NCI-H1417 (cell line): ENCODE data around the gene TRIM46.

Source experiments
- DNase-seq, 3 experiments: peaks; one replicate each; lab custom pipeline; 2025; lab: John Stamatoyannopoulos, UW

TRIM46 gene, protein sequence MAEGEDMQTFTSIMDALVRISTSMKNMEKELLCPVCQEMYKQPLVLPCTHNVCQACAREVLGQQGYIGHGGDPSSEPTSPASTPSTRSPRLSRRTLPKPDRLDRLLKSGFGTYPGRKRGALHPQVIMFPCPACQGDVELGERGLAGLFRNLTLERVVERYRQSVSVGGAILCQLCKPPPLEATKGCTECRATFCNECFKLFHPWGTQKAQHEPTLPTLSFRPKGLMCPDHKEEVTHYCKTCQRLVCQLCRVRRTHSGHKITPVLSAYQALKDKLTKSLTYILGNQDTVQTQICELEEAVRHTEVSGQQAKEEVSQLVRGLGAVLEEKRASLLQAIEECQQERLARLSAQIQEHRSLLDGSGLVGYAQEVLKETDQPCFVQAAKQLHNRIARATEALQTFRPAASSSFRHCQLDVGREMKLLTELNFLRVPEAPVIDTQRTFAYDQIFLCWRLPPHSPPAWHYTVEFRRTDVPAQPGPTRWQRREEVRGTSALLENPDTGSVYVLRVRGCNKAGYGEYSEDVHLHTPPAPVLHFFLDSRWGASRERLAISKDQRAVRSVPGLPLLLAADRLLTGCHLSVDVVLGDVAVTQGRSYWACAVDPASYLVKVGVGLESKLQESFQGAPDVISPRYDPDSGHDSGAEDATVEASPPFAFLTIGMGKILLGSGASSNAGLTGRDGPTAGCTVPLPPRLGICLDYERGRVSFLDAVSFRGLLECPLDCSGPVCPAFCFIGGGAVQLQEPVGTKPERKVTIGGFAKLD

DNA sequence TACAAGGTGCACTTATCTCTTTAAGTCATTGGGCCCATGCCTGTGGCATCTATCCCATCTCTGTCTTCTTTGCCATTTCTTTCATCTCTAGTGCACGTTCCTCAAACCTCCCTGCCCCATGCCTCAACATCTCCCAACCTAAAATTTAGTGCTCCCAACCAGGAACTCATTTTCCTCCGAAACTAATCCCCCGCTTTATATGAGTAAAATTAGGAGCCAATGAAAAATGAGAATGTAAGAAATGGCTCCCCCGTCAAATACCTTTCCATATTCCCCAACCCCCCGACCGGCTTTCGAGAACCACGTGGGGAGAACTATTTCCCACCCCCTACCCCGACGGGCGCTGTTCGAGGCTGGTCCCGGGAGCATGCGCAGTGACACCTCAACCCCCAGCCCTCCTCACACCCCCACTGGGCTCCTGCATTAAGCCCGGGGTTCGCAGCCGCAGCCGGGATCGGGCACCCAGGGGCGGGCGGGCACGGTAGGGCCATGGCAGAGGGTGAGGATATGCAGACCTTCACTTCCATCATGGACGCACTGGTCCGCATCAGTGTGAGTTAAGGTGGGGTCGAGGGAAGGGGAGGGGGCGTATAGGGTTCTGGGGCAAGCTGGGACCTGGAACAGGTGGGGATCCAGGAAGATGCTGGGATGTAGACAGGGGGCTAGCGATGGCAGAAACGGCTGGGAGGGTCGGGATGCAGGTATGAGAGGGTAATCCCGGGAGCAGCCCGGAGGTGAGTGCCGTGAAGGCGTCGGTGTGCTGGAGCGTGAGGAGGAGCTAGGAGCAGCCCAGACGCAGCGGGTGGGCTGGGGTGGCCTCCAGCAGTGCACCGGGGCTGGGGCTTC, at the start of gene TRIM46:
TRIM46 (plus strand) TSS at position 372 of the 846 bp plus-strand sequence; CDS start at position 490, 118 bp downstream.
- peak; percentile 86 to 94 (median 89) for DNase-seq

DNA sequence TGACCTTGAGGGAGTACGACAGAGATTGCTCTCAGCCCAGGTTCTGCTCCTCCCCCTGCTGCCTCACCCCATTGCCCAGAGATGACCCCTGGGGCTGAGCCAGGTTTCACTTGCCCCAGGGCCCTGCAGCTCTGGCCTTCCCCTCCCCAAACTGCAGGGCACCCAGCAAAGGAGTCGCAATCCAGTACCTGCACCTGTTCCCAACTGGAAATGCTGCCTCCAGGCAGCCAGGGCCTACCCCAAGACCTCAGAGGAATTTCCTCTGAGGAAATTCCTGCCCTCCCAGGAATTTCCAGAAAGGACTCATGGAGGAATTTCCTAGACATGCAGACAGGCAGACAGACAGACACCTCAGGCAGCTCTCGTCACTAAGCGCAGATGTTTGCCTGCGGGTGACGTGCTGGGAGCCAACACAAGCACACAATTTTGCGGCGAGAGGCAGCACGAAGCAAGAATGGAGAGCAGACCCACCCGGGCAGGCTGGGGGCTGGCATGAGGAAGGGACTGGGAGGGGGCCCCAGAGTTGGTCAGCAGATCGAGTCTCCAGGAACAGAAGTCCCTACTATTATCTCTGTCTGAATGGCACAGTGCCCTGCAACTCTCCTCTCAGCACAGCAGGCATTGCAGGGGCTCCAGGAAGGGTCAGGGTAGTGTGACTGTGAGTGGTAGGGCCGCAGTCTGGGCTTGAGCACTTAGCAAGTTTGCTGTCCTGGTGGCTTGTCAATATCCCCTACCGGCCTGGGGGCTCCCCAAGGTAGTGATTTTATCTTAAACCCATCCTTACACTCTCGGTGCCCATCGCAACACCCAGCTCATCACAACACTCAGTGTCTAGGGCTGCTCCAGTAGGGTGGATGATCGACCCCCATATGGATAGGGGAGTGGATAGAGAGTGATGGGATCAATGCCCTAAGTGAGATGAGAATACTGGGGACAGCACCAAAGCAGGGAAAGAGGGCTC, 48.9 kb upstream of the TRIM46 start:
- no peak for DNase-seq

DNA sequence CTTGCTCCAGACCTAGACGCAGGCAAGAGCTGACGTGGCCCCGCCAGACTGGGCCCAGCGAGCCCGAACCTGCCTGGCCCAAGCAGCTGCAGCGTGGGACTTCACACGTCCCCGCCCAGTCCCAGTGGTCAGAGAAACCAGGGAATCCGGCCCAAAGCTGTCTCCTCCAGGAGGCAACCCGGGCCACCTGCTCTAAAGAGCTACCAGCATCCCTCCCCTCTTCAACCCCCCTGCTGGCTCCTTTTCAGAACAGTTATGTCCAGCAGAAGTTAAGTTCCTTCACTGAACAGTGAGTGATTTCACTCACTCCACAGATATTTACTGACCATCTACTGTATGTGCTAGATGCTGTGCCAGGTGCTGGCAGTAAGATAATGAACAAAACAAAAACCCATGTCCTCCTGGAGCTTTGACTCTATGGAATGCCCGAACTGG, 48.1 kb upstream of the TRIM46 start:
- DNase-seq, result no peak

DNA sequence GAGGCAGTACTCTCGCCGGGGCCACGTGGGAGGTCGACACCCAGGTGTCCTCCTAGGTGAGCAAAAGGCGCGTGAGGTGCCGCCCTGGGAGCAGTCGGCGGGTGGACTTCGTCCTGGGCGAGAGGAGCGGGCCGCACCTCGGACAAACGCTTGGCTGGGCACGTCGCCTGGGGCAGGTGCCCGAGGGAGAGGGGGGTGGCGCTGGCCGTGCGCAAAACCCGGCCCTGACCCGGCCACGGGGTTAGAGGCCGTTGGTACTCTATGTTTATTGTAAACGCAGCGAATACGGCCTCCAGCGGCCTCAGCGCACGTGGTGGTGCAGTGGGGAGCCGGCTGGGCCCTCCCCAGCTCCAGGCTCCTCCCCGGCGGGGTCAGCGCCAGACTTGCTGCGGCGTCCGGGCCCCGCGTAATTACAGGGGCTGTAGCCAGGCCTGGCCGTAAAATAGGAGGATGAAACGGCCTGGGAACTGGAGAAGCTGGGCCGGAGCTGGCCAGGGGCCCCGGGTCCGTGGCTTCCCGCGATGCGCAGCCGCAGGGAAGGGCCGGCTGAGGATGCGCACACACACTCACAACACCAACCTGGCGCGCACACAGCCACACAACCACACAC, 47.6 kb upstream of the TRIM46 start:
- peak in 2 of 3 experiments; percentile 86 to 92 for DNase-seq

DNA sequence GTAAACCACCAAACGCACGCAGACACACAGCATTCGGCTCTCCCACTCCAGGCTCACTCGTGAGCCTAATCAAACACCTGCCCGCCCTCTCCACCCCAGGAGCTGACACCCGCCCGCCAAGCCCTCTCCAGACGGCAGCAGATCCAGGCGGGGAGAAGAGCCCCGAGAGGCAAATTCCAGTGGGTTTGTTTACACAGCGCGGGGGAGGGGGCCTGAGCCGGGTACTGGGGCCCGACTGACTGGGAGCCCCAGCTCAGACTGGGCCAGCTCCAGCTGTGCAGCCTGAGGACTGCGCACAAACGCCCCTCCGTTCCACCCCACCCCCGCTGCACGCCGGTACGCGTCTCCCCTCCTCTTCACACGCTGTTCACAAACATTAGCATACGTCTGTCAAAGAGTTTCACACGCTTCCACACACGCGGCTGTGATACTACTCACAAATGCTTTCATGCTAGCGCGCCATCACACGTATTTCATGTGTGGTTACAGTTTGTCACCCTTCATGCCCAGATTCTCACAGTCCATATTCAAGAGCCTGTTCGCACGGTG, 47.0 kb upstream of the TRIM46 start:
- DNase-seq, result peak; percentile 58 to 92 (median 86)

DNA sequence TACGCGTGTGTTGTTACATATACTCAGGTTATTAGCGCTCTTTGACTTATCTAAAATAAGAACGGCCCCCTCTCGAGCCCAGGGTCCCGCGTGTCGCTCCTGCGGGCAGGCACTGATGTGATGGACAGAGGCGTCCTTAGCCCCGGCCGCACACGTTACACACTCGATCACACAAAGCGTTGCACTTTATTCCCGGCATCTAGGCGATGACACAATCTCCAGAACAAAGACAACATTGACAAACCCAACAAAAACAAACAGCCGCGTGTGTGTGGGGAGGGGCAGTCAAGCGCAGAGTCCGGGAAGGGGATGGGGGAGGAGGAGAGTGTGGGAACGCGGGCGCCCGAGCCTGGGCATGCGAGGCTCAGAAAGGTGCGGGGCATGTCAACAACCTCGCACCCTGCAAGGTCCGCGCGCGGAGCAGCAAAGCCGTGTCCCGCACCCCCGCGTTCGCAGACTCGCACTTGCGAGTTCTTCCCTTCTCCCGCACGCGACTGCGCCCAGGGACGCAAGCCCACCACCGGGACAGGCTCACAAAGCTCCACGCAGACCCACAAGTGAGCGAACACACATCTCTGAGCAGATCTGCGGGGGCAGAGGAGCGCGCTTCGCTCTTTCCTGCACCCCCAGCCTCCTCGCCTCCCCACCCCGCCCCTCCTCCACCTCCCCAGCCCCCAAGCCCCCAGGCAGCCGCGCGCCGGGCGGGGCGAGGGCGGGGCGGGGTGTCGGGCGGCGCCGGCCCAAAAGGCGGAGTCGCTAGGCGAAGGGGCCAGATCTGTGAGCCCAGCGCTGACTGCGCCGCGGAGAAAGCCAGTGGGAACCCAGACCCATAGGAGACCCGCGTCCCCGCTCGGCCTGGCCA, 46.3 kb upstream of the TRIM46 start, which contains the start of gene EFNA1:
EFNA1 (plus strand) TSS at position 772 of the 862 bp plus-strand sequence. CDS start 102 bp downstream, outside the sequence.
- peak; percentile 58 to 79 (median 70) for DNase-seq

DNA sequence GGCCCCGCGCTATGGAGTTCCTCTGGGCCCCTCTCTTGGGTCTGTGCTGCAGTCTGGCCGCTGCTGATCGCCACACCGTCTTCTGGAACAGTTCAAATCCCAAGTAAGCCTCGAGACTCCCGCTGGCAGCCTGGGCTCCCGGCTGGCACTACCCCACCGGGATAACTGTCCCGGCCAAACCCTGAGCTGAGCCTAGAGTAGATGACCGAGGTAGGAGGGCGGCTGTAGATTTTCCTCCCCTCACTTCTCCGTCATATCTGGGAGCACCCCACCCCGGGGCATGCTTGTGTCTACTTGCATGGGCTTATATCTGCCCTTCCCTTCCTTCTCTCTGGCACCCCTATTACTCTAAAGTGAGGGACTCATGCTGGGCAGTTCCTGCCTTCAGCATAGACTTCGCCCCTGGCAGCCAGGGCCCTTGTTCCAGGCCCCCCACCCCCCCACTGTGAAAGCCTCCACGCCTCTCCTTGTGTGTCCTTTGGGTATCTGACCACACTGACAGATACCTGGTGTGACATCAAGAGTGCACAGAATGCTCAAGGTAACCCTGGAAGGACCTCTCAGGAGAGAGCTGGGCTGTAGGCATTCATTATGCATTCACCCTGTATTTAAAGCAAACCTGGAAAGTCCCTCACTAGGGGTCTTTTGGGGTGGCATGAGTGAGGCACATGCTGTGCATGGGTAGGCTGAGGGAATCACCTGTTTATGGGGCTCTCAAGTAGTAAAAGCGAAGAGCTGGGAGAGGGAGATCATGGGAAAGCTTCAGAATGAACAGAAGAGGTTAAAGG, 45.5 kb upstream of the TRIM46 start:
- peak in 1 of 3 experiments; percentile 47 for DNase-seq

DNA sequence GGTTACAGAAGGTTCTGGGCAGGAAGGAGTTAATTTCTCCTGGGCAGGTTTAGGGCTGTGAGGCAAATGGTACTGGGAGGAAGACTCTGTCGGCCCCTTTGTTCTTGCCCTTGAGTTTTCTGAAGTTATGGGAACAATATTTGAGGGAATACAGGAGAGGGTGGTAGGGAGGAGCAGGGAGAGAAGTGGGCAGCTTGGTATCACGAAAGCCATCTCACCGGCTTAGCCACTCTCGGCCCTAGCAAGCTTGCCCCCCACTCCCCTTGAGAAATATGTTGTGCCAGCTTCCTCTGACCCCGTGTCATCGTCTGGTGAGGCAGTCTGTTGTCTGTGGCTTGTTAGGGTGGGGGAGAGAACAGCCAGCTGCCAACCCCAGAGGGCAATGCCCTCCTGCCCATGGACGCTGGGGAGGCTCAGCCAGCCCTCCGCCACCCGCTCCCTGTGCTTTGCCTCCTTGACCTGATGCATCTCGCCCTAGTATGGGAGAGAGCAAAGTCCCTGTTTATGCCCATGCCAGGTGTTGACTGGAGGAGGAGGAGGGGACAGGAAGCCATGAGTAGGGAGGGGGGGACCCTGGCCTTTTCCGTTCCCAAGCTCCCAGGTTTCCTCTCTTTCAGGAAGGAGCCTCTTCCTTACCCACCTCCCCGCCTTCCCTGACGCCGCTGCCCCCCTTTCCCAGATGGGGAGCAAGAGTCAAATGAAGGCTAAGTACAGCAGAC, 44.7 kb upstream of the TRIM46 start:
- DNase-seq, result peak in 2 of 3 experiments; percentile 57 to 69

DNA sequence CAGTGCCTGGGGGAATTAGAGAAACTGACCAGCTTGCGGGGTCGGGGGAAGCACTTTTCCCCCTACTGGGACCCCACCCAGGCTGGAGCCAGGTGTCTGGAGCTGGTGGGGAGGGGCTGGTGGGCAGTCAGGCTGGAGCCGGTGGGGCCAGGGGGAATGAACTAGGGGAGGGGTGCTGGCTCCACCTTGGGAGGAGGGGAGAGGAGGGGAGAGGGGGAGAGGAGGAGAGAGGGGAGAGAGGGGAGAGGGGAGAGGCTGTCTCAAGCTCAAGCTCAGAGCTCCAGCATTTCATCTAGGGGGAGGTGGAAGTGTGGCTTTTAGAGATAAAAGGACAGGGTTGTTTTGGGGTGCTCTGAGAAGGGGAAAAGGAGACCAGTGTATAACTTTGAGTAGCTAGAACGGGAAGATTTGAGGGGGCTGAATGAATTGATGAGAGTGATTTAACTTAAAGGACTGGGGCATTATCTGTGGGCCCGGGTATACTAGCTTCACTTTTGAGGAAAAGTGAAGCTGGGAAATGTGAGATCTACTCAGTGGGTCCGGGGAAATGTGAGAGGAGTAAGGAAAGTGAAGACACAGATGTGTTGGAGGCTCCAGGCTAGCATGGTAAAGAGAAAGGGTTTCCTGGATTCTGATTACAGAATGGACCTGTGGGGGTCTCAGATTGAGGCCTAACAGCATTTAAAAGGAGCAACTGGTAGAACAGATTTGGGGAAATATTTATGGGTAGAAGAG, 43.2 kb upstream of the TRIM46 start:
- peak in 2 of 3 experiments; percentile 53 to 67 for DNase-seq

DNA sequence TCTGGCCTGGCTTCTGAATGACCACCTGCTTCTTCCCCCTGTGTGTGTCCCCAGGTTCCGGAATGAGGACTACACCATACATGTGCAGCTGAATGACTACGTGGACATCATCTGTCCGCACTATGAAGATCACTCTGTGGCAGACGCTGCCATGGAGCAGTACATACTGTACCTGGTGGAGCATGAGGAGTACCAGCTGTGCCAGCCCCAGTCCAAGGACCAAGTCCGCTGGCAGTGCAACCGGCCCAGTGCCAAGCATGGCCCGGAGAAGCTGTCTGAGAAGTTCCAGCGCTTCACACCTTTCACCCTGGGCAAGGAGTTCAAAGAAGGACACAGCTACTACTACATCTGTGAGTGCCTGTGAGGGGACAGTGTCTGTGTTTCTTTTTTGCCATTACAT, 42.4 kb upstream of the TRIM46 start:
- no peak for DNase-seq

DNA sequence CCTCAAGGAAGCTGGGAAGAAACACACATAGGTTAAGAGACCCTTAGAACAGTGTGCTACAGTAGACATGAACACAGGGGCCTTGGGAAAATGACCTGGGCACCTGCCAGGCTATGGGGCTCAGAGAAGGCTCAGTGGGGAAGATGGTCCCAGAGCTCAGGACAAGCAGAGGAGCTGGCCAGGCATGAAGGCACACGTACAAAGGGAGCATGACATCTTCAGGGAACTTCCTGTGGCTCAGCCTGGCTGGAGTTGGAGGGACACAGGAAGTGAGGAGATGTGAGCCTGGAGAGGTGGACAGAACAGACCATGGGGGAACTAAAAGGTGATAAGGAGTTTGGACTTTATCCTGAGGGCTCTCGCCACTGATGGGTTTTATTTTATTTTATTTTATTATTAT, 41.8 kb upstream of the TRIM46 start:
- no peak for DNase-seq

DNA sequence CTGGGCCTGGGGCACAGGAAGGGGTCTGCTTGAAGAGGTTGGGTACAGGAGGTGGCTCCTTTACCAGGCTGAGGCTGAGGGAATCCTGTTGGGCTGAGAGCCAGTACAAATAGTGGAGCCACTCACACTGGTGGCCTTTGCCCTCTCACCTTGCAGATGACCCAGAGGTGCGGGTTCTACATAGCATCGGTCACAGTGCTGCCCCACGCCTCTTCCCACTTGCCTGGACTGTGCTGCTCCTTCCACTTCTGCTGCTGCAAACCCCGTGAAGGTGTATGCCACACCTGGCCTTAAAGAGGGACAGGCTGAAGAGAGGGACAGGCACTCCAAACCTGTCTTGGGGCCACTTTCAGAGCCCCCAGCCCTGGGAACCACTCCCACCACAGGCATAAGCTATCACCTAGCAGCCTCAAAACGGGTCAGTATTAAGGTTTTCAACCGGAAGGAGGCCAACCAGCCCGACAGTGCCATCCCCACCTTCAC, 39.8 kb upstream of the TRIM46 start:
- DNase-seq, result no peak

DNA sequence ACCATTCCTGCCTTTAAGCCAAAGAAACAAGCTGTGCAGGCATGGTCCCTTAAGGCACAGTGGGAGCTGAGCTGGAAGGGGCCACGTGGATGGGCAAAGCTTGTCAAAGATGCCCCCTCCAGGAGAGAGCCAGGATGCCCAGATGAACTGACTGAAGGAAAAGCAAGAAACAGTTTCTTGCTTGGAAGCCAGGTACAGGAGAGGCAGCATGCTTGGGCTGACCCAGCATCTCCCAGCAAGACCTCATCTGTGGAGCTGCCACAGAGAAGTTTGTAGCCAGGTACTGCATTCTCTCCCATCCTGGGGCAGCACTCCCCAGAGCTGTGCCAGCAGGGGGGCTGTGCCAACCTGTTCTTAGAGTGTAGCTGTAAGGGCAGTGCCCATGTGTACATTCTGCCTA, 39.3 kb upstream of the TRIM46 start:
- DNase-seq, result no peak

DNA sequence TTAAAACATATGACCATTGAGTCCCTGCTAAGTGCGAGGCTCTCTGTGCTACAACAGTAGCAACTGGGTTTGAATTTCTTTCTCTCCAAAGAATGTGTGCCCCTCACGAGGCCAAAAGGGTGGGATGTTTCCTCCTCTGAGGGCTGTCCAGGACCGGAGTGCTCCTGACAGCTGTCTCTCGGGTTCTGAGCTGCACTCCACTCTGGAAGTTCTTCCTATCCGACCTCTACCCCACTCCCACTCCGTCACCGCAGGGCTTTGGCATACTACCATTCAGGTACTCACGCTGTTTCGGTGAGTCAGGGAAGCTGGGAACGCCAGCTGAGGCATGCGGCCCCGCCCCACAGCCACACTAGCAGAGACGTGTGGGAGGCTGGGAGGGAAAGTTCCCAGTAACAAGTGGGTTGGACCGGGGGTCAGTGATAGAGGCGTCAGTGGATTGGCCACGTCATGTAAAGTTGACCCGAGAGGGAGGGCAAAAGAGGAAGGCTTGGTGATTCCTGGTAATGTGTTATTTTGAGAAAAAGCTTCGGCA, 38.7 kb upstream of the TRIM46 start:
- DNase-seq, result peak in 2 of 3 experiments; percentile 61 to 76

DNA sequence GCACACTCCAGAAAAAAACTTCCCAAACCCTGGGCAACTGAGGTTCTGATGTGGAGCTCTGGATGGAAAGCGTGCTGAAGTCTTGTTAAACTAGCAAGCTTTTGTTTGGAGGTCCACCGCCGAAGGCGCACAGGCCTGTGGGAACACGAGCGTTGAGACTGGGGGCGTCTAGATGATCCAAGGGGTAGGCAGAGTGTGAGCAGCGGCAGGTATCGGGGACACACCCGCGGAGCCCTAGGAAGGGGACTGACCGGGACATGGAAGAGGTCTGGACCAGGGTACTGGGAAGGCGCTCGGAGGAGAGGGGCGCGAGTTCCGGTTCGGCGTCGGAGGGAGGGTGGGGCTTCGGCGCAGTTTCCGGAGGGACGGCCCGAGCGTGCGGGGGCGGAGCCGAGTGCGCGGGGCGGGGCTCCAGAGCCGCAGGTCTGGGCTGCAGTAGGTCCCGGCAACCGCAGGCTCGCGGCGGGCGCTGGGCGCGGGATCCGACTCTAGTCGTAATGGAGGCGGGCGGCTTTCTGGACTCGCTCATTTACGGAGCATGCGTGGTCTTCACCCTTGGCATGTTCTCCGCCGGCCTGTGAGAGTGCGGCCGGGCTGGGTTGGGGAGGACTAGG, 38.1 kb upstream of the TRIM46 start, which contains the start of gene SLC50A1:
SLC50A1 (plus strand) TSS at position 438 of the 614 bp plus-strand sequence; CDS start at position 498, 60 bp downstream.
- peak; percentile 93 to 98 (median 95) for DNase-seq

DNA sequence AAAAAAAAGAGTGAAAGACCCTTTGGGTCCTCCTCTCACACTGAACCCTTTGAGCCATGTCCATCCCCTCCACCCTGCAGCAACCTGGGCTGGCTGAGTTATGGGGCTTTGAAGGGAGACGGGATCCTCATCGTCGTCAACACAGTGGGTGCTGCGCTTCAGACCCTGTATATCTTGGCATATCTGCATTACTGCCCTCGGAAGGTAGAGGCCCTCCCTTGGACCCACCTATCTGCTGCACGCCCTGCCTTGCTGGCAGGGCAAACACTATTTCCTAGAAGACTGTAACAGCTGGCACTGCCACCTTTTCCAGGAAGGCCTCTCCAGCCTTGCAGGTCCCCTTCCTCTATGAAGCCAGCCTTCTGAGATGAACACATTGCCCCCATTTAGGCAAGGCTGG, 36.9 kb upstream of the TRIM46 start:
- peak in 2 of 3 experiments; percentile 25 to 35 for DNase-seq
